Activated CD4-positive, alpha-beta T cell treated with anti-CD3 and anti-CD28 coated beads, Interleukin-2, amount 10 ng/mL, durations not matched to agents 7 days and 5 days (primary cell): ENCODE data around the gene LRRC1. TPM values are rescaled to one million over a fixed set of nuclear protein-coding genes. Genes with fewer than 3 reads are reported as not detected.

Experiments used
- CTCF ChIA-PET: fragments of 350-600 bp; sonication (Branson Sonifier 250); formaldehyde crosslinking; loops from one replicate; lab custom pipeline; 2021; ENCODE audit warnings: antibody characterized with exemption; lab: Charles Lee
- POLR2A ChIA-PET: fragments of 350-600 bp; sonication (Branson Sonifier 250); formaldehyde crosslinking; loops from one replicate; lab custom pipeline; 2021; ENCODE audit warnings: antibody characterized with exemption; lab: Charles Lee
- DNase-seq: peaks from one replicate; pipeline ENCODE4 v3.0.0-alpha.2; 2020
- H3K27ac Mint-ChIP-seq: one replicate; pipeline ENCODE4 v1.8.0; 2021; ENCODE audit warnings: mild to moderate bottlenecking, moderate library complexity, mixed read lengths
- H3K27me3 Mint-ChIP-seq: one replicate; pipeline ENCODE4 v1.8.0; 2021; ENCODE audit warnings: mixed read lengths
- H3K36me3 Mint-ChIP-seq: one replicate; pipeline ENCODE4 v1.8.0; 2021; ENCODE audit warnings: low read depth, mixed read lengths
- H3K4me1 Mint-ChIP-seq: one replicate; pipeline ENCODE4 v1.8.0; 2021; ENCODE audit warnings: mixed read lengths
- H3K4me3 Mint-ChIP-seq: one replicate; pipeline ENCODE4 v1.8.0; 2021; ENCODE audit warnings: mild to moderate bottlenecking, moderate library complexity, mixed read lengths
- H3K9me3 Mint-ChIP-seq: one replicate; pipeline ENCODE4 v1.8.0; 2021; ENCODE audit warnings: mixed read lengths
- total RNA-seq, 2 experiments: library from RNA; stranded (reverse); gene quantifications; one replicate each; pipeline ENCODE4 v1.2.3, GENCODE V29; 2021

The LRRC1 gene
- total RNA-seq, 2 experiments from 2014 or later: 3.6 to 3.7 TPM

DNA sequence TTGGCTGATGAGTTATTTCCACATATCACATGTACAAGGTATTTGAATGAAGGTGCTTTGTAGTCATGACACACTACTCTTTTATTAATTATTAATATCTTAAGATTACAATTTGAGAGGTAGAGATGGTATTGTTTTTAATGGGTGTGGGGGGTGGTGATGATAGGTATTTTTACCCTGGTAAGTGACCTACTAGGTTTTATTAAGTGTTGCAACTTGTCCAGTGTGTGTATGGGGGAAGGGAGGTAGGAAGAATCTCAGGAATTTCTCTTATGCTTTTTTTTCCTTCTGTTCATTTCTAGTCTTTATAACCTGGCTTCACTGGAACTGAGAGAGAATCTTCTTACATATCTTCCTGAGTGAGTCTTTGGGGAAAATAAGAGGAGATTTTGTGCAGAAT is 101.4 kb downstream of the LRRC1 start:
- Mint-ChIP-seq H3K27me3 (no peaks in the 10 kb centered on the region), H3K4me1 (peaks cover 4% of the 10 kb centered on the region), H3K4me3 (no peak overlapping the region), H3K9me3 (no peaks in the 10 kb centered on the region), H3K27ac (no peak overlapping the region), H3K36me3 (peaks cover 2% of the 10 kb centered on the region)
- POLR2A ChIA-PET: no interaction called here
- CTCF ChIA-PET: no interaction called here
- no peak for DNase-seq

DNA sequence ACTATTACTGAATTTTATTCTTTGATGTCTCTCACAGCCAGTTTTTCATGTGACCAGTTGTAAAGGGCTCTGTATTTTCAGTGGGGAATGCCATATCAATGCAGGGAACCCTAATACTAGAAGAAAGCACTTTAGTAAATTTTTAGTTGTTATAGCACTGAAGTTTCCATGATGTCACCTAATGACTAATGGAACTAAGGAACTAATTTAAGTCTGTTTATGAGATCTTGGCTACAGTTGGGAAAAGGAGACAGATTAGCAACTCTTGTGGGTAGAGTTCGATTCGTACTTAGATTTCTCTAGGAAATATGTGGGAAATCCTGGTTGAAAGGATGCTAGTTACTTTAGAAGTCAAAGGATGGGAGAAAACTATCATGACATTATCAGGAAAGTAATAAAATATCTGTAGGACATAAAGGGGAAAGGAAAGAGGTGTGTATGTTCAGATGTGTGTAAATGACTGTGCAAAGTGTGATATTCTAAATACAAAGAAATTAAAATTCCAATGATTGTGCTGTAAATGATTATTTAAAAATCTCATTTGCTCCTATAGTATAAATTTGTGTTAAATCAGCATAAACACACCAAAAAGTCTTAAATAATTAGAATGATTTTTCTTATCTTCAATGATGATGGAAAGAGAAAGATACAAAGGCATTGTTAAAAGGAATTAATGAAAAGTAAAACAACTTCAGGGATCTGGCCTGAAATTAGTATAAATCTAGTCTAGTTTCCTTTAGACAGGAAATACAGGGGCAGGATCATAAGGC is 103.4 kb downstream of the LRRC1 start:
- DNase-seq: no peak
- Mint-ChIP-seq H3K36me3 (peaks cover 2% of the 10 kb centered on the region), H3K4me1 (peaks cover 4% of the 10 kb centered on the region), H3K4me3 (no peak overlapping the region), H3K27ac (no peak overlapping the region), H3K9me3 (no peaks in the 10 kb centered on the region), H3K27me3 (no peaks in the 10 kb centered on the region)
- POLR2A ChIA-PET: no interaction called here
- CTCF ChIA-PET: no interaction called here

DNA sequence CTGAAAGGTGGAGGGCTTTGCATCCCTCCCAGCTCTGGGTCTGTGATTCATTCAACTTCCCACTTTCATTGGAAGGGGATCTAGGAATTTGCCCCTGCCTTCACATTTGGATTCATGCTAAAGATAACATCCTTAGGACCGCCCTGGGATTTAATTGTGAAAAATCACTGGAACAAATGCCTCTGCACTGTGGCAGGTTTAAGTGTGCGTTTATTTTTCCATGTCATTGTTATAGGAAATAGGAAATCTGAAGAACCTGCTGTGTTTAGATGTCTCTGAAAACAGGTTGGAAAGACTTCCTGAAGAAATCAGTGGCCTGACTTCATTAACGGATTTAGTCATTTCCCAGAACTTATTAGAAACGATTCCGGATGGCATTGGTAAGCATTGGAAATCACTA is 104.7 kb downstream of the LRRC1 start:
- Mint-ChIP-seq H3K9me3 (no peaks in the 10 kb centered on the region), H3K27me3 (no peaks in the 10 kb centered on the region), H3K4me3 (no peak overlapping the region), H3K27ac (no peak overlapping the region), H3K4me1 (no peaks in the 10 kb centered on the region), H3K36me3 (peaks cover 2% of the 10 kb centered on the region)
- POLR2A ChIA-PET: no interaction called here
- CTCF ChIA-PET: no interaction called here
- DNase-seq: no peak

- no peaks in the 10 kb centered on the region for H3K9me3 Mint-ChIP-seq
- POLR2A ChIA-PET: no interaction called here
- no peaks in the 10 kb centered on the region for H3K36me3 Mint-ChIP-seq
- no peaks in the 10 kb centered on the region for H3K27me3 Mint-ChIP-seq
- H3K4me3 Mint-ChIP-seq: no peak overlapping the region
- H3K27ac Mint-ChIP-seq: no peak overlapping the region
- DNase-seq: no peak
- no peaks in the 10 kb centered on the region for H3K4me1 Mint-ChIP-seq
- CTCF ChIA-PET: no interaction called here
Measured at GRCh38 chr6:53903357-53903756, 108.6 kb downstream of the LRRC1 start.

DNA sequence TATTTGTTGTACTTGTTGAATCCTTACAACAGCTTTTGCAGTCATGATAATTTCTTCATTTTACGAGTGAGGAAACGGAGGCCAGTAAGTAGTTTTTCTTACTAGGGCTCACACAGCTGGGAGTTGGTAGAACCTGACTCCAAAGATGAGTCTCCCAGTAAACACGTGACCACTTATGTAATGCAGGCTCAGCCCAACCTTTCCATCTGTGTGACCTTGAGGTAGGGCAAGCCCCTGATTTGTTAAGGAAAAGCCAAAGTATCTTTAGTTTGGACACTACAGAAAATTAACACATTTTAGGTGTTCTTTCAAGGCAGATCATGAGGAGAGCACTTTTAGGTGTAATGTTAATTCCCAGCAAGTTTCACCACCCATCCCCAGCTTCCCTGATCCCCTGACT is 111.3 kb downstream of the LRRC1 start:
- Mint-ChIP-seq H3K9me3 (no peaks in the 10 kb centered on the region), H3K27me3 (no peaks in the 10 kb centered on the region), H3K4me3 (no peak overlapping the region), H3K36me3 (no peaks in the 10 kb centered on the region), H3K4me1 (no peaks in the 10 kb centered on the region), H3K27ac (no peak overlapping the region)
- ChIA-PET CTCF (no interaction called here), POLR2A (no interaction called here)
- no peak for DNase-seq

- H3K4me1 Mint-ChIP-seq: no peaks in the 10 kb centered on the region
- no peak overlapping the region for H3K4me3 Mint-ChIP-seq
- no peaks in the 10 kb centered on the region for H3K9me3 Mint-ChIP-seq
- no peaks in the 10 kb centered on the region for H3K27me3 Mint-ChIP-seq
- ChIA-PET POLR2A (no interaction called here), CTCF (no interaction called here)
- no peak for DNase-seq
- H3K27ac Mint-ChIP-seq: no peak overlapping the region
- no peaks in the 10 kb centered on the region for H3K36me3 Mint-ChIP-seq
Measured at GRCh38 chr6:53906842-53907241, 112.0 kb downstream of the LRRC1 start.

DNA sequence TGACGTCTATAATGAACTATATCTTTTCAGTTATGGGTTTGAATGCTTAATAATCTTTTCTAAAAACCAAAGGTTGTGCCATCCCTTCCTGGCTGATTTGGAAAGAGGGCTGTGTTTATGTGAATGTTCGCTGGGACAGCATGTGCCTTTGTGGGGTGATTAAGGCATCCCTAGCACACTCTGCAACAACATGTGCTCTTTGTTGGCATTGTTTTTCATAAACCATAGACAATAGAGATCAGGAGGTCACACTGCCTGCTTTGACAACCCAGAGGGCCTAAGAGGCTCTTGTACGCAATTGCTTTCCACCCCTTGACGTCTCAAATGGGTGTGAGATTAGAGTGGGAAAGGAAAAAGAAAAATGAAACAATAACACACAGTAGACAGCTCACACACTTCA is 116.0 kb downstream of the LRRC1 start:
- no peaks in the 10 kb centered on the region for H3K4me1 Mint-ChIP-seq
- no peak for DNase-seq
- ChIA-PET POLR2A (no interaction called here), CTCF (no interaction called here)
- no peak overlapping the region for H3K27ac Mint-ChIP-seq
- no peaks in the 10 kb centered on the region for H3K27me3 Mint-ChIP-seq
- H3K9me3 Mint-ChIP-seq: no peaks in the 10 kb centered on the region
- no peaks in the 10 kb centered on the region for H3K36me3 Mint-ChIP-seq
- no peak overlapping the region for H3K4me3 Mint-ChIP-seq

DNA sequence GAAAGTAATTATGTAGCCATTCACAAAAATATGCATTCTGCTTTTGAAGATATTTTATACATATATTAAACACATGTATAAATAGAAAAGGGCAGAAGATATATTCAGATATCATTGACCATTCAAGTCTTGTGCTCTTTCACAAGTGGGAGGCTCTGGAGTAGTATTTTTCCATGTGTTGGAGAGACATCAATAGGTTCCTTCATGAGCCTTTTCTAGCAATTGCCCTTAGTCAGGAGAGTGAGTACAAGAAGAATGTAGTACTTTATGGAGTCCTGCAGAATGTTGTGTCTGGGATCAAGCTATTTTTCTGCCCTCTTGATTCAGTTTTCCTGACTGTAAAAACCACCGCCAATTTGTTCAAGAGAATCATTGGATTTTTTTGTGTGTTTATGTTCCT is 117.9 kb downstream of the LRRC1 start:
- no peaks in the 10 kb centered on the region for H3K9me3 Mint-ChIP-seq
- no peak for DNase-seq
- H3K27ac Mint-ChIP-seq: no peak overlapping the region
- CTCF ChIA-PET: no interaction called here
- no peak overlapping the region for H3K4me3 Mint-ChIP-seq
- POLR2A ChIA-PET: no interaction called here
- no peaks in the 10 kb centered on the region for H3K36me3 Mint-ChIP-seq
- H3K4me1 Mint-ChIP-seq: no peaks in the 10 kb centered on the region
- H3K27me3 Mint-ChIP-seq: no peaks in the 10 kb centered on the region

DNA sequence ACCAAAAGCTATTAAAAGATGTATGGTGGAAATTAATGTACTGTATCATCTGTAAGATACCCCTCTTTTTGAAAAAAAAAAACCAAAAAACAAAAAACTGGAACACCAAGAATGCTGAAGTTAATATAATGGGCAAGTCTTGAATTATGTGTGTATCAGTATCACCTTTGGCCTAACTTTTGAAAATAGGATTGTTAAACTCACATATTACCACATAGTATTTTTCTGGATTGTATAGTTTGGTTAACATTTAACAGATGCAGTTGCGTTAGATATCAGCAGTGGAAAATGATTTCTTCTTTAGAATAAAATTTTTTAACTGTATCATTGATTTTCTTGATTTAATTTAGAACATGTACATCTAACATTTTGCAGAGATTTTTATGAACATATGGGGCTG is 118.5 kb downstream of the LRRC1 start:
- CTCF ChIA-PET: no interaction called here
- no peaks in the 10 kb centered on the region for H3K4me1 Mint-ChIP-seq
- no peak overlapping the region for H3K4me3 Mint-ChIP-seq
- no peaks in the 10 kb centered on the region for H3K27me3 Mint-ChIP-seq
- no peaks in the 10 kb centered on the region for H3K36me3 Mint-ChIP-seq
- no peak overlapping the region for H3K27ac Mint-ChIP-seq
- H3K9me3 Mint-ChIP-seq: no peaks in the 10 kb centered on the region
- no peak for DNase-seq
- POLR2A ChIA-PET: no interaction called here

GRCh38 chr6:53915026-53915691 is 120.4 kb downstream of the LRRC1 start:
- no peaks in the 10 kb centered on the region for H3K27me3 Mint-ChIP-seq
- H3K4me3 Mint-ChIP-seq: no peak overlapping the region
- H3K9me3 Mint-ChIP-seq: no peaks in the 10 kb centered on the region
- DNase-seq: no peak
- no peaks in the 10 kb centered on the region for H3K4me1 Mint-ChIP-seq
- ChIA-PET POLR2A (no interaction called here), CTCF (interaction anchor here (0.9 kb wide), 2 partner anchors 16 to 189 kb away, joined by 3 read pairs; no protein-coding TSS in a partner anchor)
- H3K27ac Mint-ChIP-seq: no peak overlapping the region
- H3K36me3 Mint-ChIP-seq: no peaks in the 10 kb centered on the region

DNA sequence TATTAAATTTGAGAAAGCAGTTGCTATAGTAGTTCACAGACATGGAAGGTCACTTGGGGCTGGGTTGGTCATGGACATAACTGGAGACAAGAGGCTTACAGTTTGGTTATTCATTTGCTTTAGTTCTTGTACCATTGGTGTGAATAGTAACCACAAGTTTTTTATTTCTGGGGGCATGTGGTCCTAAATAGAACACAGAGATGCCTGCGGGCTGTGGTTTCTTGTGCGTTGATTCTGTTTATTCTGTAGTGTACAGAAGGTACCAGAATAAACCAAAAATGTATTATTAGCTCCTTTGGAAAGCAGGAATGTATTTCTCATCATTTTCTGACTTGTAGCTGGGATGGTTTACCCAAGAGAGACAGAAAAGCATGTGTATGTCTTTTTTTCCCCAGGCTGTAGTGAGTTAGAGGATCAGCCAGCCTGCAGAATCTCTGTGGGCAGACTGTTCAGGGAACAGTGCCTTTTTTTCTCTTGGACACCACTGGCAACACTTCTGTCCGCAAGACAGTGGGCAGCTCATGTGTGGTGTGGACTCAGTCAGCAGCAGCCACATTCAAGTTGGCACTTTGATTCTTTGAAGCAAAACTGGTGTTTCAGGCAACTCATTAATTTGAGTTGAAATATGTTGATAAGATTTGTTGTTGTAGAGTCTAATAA is 122.1 kb downstream of the LRRC1 start:
- ChIA-PET POLR2A (no interaction called here), CTCF (no interaction called here)
- Mint-ChIP-seq H3K27ac (no peak overlapping the region), H3K27me3 (no peaks in the 10 kb centered on the region), H3K36me3 (peaks cover 4% of the 10 kb centered on the region), H3K4me1 (no peaks in the 10 kb centered on the region), H3K4me3 (no peak overlapping the region), H3K9me3 (no peaks in the 10 kb centered on the region)
- DNase-seq: no peak

- no peak for DNase-seq
- H3K27me3 Mint-ChIP-seq: no peaks in the 10 kb centered on the region
- no peak overlapping the region for H3K4me3 Mint-ChIP-seq
- H3K4me1 Mint-ChIP-seq: no peaks in the 10 kb centered on the region
- no peaks in the 10 kb centered on the region for H3K9me3 Mint-ChIP-seq
- peaks cover 4% of the 10 kb centered on the region for H3K36me3 Mint-ChIP-seq
- H3K27ac Mint-ChIP-seq: no peak overlapping the region
- POLR2A ChIA-PET: no interaction called here
- CTCF ChIA-PET: no interaction called here
Measured at GRCh38 chr6:53917464-53917842, 122.6 kb downstream of the LRRC1 start.

DNA sequence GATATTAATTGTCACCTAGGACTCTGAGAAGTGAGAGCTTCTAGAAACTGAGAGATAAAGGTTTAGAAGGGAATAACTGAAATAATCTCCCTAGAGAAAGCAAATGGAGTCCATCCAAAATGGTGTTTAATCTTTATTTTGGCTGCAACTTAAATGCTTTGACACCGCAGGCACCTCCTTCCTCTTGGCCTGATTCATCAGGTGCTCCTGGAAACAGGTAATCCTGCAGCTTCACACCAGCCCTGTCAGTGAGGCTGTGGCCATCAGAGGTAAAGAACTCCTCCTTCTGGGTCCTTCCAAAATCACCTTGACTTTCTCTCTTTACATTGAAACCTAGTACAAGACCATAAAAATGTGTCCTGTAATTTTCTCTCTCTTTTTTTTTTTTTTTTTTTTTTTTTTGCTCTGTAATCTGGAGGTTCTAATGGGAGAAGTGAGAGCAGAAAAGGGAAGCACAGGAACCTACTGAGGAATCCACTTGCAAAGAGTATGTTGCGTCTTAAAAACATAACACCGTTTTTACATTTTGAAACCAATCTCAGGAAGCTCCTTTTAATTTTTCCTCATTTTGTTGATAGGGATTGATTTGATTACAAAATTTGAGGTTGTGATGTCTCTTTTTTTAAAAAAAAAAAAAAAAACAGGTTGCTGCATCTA is 124.2 kb downstream of the LRRC1 start:
- no peaks in the 10 kb centered on the region for H3K9me3 Mint-ChIP-seq
- H3K4me3 Mint-ChIP-seq: no peak overlapping the region
- H3K27me3 Mint-ChIP-seq: no peaks in the 10 kb centered on the region
- DNase-seq: no peak
- ChIA-PET POLR2A (no interaction called here), CTCF (interaction anchor here (0.7 kb wide), 1 partner anchor 27 kb away, joined by 3 read pairs; no protein-coding TSS in a partner anchor)
- peaks cover 4% of the 10 kb centered on the region for H3K36me3 Mint-ChIP-seq
- no peaks in the 10 kb centered on the region for H3K4me1 Mint-ChIP-seq
- H3K27ac Mint-ChIP-seq: no peak overlapping the region
